ENCODE measurements around the gene DPF1. TPM values are rescaled to one million over a fixed set of nuclear protein-coding genes. Genes with fewer than 3 reads are reported as not detected.

The DPF1 gene
- total and polyA plus RNA-seq, 4 donors, result not detected

DNA sequence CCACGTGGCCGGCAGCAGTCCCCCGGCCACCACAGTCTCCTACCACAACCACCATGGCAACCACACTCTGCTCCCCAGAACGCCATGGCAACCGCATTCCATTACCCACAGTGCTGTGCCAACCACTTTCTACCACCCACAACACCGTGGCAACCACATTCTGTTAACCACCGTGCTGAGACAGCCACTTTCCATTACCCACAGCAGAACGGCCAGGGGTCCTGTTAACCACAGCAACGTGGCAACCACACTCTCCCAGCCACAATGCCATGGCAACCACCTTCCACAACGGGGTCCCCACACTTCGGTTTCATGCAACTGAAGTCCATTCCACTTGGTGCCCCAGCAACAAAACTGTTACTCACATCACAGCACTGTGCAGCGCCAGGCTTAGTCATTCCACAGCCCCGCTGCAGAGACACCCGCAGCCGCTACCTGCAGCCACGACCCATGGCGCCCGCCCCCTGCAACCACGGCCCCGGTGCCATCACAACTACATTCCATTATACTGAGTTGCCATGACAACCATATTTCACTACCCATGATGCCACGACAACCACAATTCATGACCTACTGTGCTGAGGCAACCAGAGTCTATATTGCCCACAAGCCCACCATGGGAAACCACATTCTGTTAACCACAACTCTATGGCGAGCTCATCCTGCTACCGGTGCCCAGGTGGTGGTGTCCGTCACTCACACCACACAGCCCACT lies 10.0 kb downstream of the DPF1 start:
- Histone ChIP-seq H3K9me3 (ENCODE audit: control insufficient read depth in 4 of 4, low read length in 3 of 4) (no peaks in the 10 kb centered on the region), H3K9ac (ENCODE audit: low read depth in 1 of 2, low read length in 2 of 2) (no peak overlapping the region), H3K4me3 (ENCODE audit: low read depth in 1 of 3, low read length in 3 of 3) (no peak overlapping the region), H3K36me3 (ENCODE audit: control insufficient read depth in 4 of 4, insufficient read depth in 3 of 4, low read depth in 1 of 4, low read length in 3 of 4) (no peaks in the 10 kb centered on the region), H3K4me1 (ENCODE audit: control insufficient read depth in 4 of 4, insufficient read depth in 4 of 4, low read length in 3 of 4) (peaks cover 0 to 2% (median 0%) of the 10 kb centered on the region in 4 donors), H3K27ac (ENCODE audit: low read depth in 1 of 2, low read length in 2 of 2) (no peak overlapping the region), H3K27me3 (ENCODE audit: control insufficient read depth in 4 of 4, insufficient read depth in 4 of 4, low read length in 3 of 4) (peaks cover 0 to 5% (median 2%) of the 10 kb centered on the region in 4 donors)
- DNase-seq (ENCODE audit: low spot score), result no peak
- TF ChIP-seq, protein P1, sequence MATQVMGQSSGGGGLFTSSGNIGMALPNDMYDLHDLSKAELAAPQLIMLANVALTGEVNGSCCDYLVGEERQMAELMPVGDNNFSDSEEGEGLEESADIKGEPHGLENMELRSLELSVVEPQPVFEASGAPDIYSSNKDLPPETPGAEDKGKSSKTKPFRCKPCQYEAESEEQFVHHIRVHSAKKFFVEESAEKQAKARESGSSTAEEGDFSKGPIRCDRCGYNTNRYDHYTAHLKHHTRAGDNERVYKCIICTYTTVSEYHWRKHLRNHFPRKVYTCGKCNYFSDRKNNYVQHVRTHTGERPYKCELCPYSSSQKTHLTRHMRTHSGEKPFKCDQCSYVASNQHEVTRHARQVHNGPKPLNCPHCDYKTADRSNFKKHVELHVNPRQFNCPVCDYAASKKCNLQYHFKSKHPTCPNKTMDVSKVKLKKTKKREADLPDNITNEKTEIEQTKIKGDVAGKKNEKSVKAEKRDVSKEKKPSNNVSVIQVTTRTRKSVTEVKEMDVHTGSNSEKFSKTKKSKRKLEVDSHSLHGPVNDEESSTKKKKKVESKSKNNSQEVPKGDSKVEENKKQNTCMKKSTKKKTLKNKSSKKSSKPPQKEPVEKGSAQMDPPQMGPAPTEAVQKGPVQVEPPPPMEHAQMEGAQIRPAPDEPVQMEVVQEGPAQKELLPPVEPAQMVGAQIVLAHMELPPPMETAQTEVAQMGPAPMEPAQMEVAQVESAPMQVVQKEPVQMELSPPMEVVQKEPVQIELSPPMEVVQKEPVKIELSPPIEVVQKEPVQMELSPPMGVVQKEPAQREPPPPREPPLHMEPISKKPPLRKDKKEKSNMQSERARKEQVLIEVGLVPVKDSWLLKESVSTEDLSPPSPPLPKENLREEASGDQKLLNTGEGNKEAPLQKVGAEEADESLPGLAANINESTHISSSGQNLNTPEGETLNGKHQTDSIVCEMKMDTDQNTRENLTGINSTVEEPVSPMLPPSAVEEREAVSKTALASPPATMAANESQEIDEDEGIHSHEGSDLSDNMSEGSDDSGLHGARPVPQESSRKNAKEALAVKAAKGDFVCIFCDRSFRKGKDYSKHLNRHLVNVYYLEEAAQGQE (IDR thresholded peaks at IDR 0.05), result no peak
- no peak for TF ChIP-seq JUND (IDR thresholded peaks at IDR 0.05)
- WGBS, result 70% methylated on average over 24 of the region's 24 CpGs

DNA sequence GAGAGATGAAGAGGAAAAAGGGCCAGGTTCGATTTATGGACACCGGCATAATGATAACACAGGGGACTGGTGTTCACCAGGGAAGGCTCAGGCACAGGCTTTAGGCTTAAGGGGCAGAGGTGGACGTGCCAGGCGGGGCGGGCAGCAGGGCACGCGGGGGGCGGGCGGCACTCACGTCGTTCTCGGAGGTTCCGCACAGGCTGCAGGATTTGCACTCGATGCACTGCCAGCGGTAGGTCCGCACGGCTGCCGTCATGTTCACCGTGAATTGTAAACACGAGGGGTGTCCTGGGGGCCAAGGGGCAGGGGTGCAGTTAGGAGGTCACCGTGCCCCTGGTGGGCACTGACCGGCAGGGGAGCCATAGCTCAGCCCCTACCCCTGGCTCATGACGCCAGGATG lies 10.6 kb downstream of the DPF1 start:
- peaks cover 0 to 3% (median 0%) of the 10 kb centered on the region in 4 donors for H3K4me1 ChIP-seq (ENCODE audit: control insufficient read depth in 4 of 4, insufficient read depth in 4 of 4, low read length in 3 of 4)
- no peaks in the 10 kb centered on the region for H3K9me3 ChIP-seq (ENCODE audit: control insufficient read depth in 4 of 4, low read length in 3 of 4)
- 83% methylated on average over 23 of the region's 23 CpGs for WGBS
- H3K27me3 ChIP-seq (ENCODE audit: control insufficient read depth in 4 of 4, insufficient read depth in 4 of 4, low read length in 3 of 4), result peaks cover 0 to 8% (median 2%) of the 10 kb centered on the region in 4 donors
- TF ChIP-seq YY1 (IDR thresholded peaks at IDR 0.05) (no peak), GABPA (IDR thresholded peaks at IDR 0.05 in 1 of 2, conservative IDR thresholded peaks at IDR 0.05 in 1 of 2) (no peak), HNF4G (IDR thresholded peaks at IDR 0.05) (no peak), RXRA (IDR thresholded peaks at IDR 0.05) (no peak), SP1 (IDR thresholded peaks at IDR 0.05) (no peak), HNF4A (conservative IDR thresholded peaks at IDR 0.05) (no peak)
- TF ChIP-seq, protein P2, sequence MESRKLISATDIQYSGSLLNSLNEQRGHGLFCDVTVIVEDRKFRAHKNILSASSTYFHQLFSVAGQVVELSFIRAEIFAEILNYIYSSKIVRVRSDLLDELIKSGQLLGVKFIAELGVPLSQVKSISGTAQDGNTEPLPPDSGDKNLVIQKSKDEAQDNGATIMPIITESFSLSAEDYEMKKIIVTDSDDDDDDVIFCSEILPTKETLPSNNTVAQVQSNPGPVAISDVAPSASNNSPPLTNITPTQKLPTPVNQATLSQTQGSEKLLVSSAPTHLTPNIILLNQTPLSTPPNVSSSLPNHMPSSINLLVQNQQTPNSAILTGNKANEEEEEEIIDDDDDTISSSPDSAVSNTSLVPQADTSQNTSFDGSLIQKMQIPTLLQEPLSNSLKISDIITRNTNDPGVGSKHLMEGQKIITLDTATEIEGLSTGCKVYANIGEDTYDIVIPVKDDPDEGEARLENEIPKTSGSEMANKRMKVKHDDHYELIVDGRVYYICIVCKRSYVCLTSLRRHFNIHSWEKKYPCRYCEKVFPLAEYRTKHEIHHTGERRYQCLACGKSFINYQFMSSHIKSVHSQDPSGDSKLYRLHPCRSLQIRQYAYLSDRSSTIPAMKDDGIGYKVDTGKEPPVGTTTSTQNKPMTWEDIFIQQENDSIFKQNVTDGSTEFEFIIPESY (IDR thresholded peaks at IDR 0.05), result no peak
- TF ChIP-seq, protein P3, sequence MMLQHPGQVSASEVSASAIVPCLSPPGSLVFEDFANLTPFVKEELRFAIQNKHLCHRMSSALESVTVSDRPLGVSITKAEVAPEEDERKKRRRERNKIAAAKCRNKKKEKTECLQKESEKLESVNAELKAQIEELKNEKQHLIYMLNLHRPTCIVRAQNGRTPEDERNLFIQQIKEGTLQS (IDR thresholded peaks at IDR 0.05), result no peak
- TF ChIP-seq, protein P4, sequence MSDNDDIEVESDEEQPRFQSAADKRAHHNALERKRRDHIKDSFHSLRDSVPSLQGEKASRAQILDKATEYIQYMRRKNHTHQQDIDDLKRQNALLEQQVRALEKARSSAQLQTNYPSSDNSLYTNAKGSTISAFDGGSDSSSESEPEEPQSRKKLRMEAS (IDR thresholded peaks at IDR 0.05), result no peak
- H3K9ac ChIP-seq (ENCODE audit: low read depth in 1 of 2, low read length in 2 of 2), result no peak overlapping the region
- H3K36me3 ChIP-seq (ENCODE audit: control insufficient read depth in 4 of 4, insufficient read depth in 3 of 4, low read depth in 1 of 4, low read length in 3 of 4), result no peaks in the 10 kb centered on the region
- H3K27ac ChIP-seq (ENCODE audit: low read depth in 1 of 2, low read length in 2 of 2), result no peak overlapping the region
- no peak overlapping the region for H3K4me3 ChIP-seq (ENCODE audit: low read depth in 1 of 3, low read length in 3 of 3)
- DNase-seq (ENCODE audit: low spot score), result no peak

All from liver (tissue), 9 donors.